ENCODE results near the gene GAB2.
A peak's percentile ranks its signal among the peaks of the same experiment; 100 is the strongest.
"Not testable (repeated sequence)": the region's sequence is repeated elsewhere in the genome, so short reads cannot be mapped to it uniquely, and the experiment has no call there.

The GAB2 gene

DNA sequence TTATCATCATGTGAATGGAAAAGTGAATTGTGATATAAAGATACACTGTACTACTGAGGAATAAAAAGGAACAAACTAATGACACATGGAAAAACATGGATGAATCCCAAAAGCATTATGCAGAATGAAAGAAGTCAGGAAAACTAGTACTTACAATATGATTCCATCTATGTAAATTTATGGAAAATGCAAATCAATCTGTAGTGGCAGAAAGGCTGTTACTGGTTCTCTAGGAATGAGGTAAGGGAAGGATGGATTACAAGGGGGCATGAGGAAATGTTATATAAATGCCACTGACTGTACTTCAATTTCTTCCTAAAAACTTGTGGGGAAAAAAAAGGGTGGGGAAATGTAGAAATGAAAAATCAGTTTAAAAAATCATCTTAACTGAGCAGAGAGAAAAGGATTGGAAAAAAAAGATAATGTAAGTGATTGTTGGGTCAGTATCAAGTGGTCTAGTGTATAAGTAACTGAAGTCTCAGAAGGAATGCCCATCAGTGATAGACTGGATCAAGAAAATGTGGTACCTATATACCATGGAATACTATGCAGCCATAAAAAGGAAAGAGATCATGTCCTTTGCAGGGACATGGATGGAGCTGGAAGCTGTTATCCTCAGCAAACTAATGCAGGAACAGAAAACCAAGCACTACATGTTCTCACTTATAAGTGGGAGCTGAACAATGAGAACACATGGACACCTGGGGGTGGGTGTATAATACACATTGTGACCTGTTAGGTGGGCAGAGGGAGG lies 180.2 kb downstream of the GAB2 start:
- no peak for DNase-seq

GRCh38 chr11:78234006-78234405 lies 183.6 kb downstream of the GAB2 start:
- no peak for DNase-seq

- DNase-seq, result not testable (repeated sequence)
These were observed 184.6 kb downstream of the GAB2 start for GRCh38 chr11:78233046-78233445.

DNA sequence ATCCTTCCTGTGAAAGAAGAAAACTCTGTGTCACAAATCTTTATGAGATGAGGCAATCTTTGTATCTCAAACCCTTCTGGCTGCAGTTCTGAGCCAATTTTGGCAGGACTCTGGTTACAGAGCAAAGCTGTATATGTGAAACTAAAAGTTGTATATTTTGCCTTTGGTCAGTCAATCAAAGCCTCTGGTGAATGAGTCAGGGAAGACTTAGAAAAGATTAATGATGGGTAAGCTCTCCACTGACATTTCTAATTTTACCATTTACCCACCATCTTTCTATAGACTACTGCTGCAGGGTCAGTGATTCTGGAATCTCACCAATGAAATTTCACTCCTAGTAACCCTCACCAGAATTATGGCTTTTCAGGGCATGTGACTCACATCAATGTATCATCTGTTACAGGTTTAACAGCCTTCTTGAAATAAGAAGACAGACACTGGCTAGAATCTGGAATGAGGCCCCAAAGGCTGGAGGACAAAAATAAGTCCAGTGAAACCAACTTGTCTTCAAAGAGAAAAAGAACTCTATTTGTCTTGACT lies 185.6 kb downstream of the GAB2 start:
- peak; percentile 47 for DNase-seq

DNA sequence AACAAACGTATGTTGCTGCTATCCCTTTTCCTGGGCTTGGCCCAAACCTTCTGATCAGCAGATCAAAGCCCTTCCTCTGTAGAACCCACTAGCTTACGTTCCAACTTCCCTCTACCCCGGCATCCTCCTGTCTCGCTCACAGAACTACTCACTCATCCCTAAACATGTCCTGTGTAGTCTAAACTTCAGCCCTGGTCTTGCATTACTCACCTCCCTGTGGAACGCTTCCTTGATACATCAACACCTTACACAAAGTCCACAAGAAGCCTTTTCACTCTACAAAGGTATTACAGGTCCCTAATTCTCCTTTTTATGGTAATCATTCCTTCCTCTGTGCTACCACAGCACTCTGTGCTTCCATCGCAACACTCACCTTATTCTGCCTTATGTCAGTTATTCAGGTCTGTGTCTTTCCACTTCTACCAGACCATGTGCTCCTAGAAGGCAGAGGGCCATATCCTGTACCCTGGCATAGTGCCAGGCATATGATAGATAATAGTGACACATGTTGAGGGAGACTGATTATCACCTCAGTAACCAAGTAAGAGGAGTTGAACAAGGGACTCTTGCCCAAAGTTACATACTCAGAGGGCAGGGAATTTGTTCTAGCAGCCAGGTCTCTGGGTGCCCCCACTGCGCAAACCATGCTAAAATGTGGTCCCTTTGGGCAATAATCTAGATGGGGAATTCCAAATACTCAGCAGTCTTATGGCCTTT lies 187.3 kb downstream of the GAB2 start:
- DNase-seq, result no peak

GRCh38 chr11:78229106-78229505 lies 188.5 kb downstream of the GAB2 start:
- DNase-seq, result no peak

- DNase-seq, result no peak
These were observed 189.2 kb downstream of the GAB2 start for GRCh38 chr11:78228467-78228866.

GRCh38 chr11:78227921-78228320 lies 189.7 kb downstream of the GAB2 start:
- no peak for DNase-seq

DNA sequence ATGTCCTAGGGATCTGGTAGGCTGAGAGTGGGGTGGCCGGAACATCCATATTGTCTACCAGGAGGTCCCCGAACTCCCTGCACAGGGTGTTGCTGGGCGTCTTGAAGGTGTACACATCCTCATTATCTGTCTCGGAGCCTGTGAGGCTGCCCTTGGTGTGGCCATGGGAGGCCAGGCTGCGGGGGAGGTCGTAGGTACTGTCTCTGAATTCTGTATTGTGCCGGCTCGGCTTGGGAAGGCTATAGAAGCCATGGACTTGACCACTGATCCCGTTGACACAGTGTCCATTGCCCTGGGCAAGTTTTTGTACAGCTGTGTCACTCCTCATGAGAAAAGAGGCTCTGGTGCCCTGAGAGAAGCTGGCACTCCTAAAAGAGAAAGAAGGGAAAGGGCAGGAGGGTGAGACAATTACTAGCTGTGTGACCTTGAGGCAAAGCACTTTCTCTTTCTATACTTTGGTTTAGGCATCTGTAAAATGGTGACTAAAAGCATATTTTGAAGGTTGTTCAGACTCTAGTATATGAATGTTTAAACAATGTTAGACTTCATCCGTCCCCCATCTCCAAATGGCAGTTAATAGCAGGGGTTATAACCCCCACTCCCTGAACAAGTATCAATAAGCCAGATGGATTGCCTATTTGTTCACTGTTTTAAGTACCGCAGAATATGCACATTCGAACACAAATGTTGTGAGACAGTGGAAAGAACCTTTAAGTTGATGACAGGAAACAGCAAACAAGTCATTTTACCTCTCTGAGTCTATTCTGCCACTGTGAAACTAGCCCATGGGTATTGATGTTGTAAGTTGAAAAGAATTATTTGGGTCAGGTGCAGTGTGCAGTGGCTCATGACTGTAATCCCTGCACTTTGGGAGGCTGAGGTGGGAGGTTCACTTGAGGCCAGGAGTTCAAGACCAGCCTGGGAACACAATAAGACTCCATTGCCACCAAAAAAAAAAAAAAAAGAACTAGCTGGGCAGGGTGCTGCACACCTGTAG lies 190.6 kb downstream of the GAB2 start:
- DNase-seq, result no peak

- DNase-seq, result no peak
These were observed 192.7 kb downstream of the GAB2 start for GRCh38 chr11:78224906-78225420.

GRCh38 chr11:78224506-78224905 lies 193.1 kb downstream of the GAB2 start:
- DNase-seq, result no peak

GRCh38 chr11:78223320-78223954 lies 194.2 kb downstream of the GAB2 start:
- no peak for DNase-seq

DNA sequence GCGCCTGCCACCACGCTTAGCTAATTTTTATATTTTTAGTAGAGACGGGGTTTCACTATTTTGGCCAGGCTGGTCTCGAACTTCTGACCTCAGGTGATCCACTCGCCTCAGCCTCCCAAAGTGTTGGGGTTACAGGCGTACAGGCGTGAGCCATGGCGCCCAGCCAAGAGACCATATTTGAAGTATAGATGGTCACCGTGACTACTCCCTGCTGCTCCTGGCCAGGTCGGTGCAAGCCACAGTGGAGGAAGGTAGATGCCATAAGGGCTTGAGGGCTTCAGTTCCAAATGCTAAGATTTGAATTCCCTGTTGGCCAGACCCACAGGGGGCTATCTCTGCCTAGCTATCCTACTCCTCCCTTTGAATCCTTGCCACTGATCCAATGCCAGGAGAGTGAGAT lies 194.9 kb downstream of the GAB2 start:
- not testable (repeated sequence) for DNase-seq

- DNase-seq, result no peak
These were observed 196.0 kb downstream of the GAB2 start for GRCh38 chr11:78221396-78222315.

- DNase-seq, result no peak
These were observed 197.1 kb downstream of the GAB2 start for GRCh38 chr11:78220218-78221157.

- DNase-seq, result no peak
These were observed 198.0 kb downstream of the GAB2 start for GRCh38 chr11:78219493-78220217.

- DNase-seq, result no peak
These were observed 198.7 kb downstream of the GAB2 start for GRCh38 chr11:78218707-78219492.

All from right hindlimb (tissue), 1 donor.